ENCODE measurements around the gene SMOC2. TPM values are rescaled to one million over a fixed set of nuclear protein-coding genes. Genes with fewer than 3 reads are reported as not detected.

Gene SMOC2
- total and polyA plus RNA-seq, 2 of the 13 experiments (the other 11 are each of a cell fraction or from before 2014, with no cell fraction given): not detected

DNA sequence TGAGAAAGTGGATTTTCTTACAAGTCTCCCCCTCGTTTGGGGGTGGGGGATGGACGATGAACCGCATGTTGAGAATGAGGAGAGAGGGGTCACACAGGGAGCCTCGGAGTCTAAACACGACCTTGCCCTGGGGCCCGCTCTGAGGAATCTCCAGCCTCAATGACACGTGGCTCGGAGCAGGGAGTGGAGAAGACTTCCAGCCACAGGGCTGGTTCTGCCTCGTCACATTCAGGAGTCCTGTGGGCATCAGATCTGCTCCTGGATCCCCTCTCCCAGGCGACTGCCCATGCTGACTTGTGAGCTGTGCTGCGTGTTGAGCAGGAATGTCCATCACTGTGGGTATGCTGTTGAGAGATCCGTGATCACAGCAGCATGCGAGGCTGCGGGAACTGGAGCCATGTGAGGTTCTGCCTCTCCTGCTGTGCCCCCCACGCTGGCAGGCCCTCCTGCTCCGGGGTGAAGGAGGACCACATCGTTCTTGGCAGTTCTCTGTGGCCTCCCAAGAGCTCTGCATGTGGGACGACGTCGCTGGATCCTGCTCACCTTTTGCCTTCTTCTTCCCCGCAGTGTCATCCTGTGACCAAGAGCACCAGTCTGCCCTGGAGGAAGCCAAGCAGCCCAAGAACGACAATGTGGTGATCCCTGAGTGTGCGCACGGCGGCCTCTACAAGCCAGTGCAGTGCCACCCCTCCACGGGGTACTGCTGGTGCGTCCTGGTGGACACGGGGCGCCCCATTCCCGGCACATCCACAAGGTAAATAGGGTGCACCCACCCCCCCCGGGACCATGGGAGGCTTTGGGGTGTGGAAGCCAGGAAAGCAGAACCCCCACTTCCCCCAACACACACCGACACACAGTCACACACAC is 157.5 kb downstream of the SMOC2 start:
- H3K36me3 ChIP-seq (replicated peaks in 1 of 2; ENCODE audit: control insufficient read depth in 1 of 2, insufficient read depth in 2 of 2, low read length in 2 of 2): no peaks in the 10 kb centered on the region
- no peak overlapping the region for H2AFZ ChIP-seq (ENCODE audit: low read length)
- FAIRE-seq: no peak
- 31% methylated on average over 22 of the region's 32 CpGs for WGBS (ENCODE audit: low lambda C conversion rate)
- intact Hi-C loops (cut with micrococcal nuclease; ENCODE audit: unreplicated experiment): no loop called here
- no peak; the same call in 2 of the 3 replicates for ATAC-seq
- ChIA-PET POLR2A (no interaction called here), CTCF (ENCODE audit: low intra/inter-chr PET ratio, low total read pairs) (no interaction called here)
- BruUV-seq (replicated peaks): no TSS peak
- in situ Hi-C loops (cut with HindIII; ENCODE audit: extremely low pct_ligation_motif_present, low pct_unique_long_range_greater_than_20kb): no loop called here
- H3K27me3 ChIP-seq (ENCODE audit: control insufficient read depth in 1 of 2, insufficient read depth in 2 of 2, low read length in 2 of 2): peaks cover 9 to 43% of the 10 kb centered on the region in 2 experiments
- no peak overlapping the region for H3K9ac ChIP-seq (ENCODE audit: insufficient read depth, low read depth, low read length)
- no peaks in the 10 kb centered on the region for H4K20me1 ChIP-seq (ENCODE audit: insufficient read depth, low read length)
- no peak overlapping the region for H3K4me2 ChIP-seq (ENCODE audit: low read depth, low read length)
- no peak overlapping the region for H3K27ac ChIP-seq (ENCODE audit: extremely low read length, insufficient read depth, low read length)
- no peaks in the 10 kb centered on the region for H3K79me2 ChIP-seq (ENCODE audit: insufficient read depth, low read length)
- H3K4me3 ChIP-seq (replicated peaks in 1 of 3; ENCODE audit: insufficient read depth in 1 of 3, low read depth in 2 of 3, low read length in 3 of 3): no peak overlapping the region
- no peak for DNase-seq (ENCODE audit: low spot score)
- H3K9me3 ChIP-seq (ENCODE audit: low read length): no peaks in the 10 kb centered on the region
- no peaks in the 10 kb centered on the region for H3K4me1 ChIP-seq (ENCODE audit: insufficient read depth, low read length)
- TF ChIP-seq ONECUT2 (CRISPR knock-in tag; IDR thresholded peaks at IDR 0.05) (no peak), HNRNPLL (IDR thresholded peaks at IDR 0.05; ENCODE audit: low read depth, low read length, poor library complexity, severe bottlenecking) (peak; percentile 20)

- H3K27ac ChIP-seq (ENCODE audit: extremely low read length, insufficient read depth, low read length): no peak overlapping the region
- H3K36me3 ChIP-seq (replicated peaks in 1 of 2; ENCODE audit: control insufficient read depth in 1 of 2, insufficient read depth in 2 of 2, low read length in 2 of 2): no peaks in the 10 kb centered on the region
- intact Hi-C loops (cut with micrococcal nuclease; ENCODE audit: unreplicated experiment): no loop called here
- no peak overlapping the region for H3K4me3 ChIP-seq (replicated peaks in 1 of 3; ENCODE audit: insufficient read depth in 1 of 3, low read depth in 2 of 3, low read length in 3 of 3)
- ATAC-seq: no peak
- POLR2A ChIA-PET: no interaction called here
- no peaks in the 10 kb centered on the region for H3K9me3 ChIP-seq (ENCODE audit: low read length)
- no peaks in the 10 kb centered on the region for H4K20me1 ChIP-seq (ENCODE audit: insufficient read depth, low read length)
- in situ Hi-C loops (cut with HindIII; ENCODE audit: extremely low pct_ligation_motif_present, low pct_unique_long_range_greater_than_20kb): no loop called here
- CTCF ChIA-PET (ENCODE audit: low intra/inter-chr PET ratio, low total read pairs): no interaction called here
- H3K4me2 ChIP-seq (ENCODE audit: low read depth, low read length): no peak overlapping the region
- H3K9ac ChIP-seq (ENCODE audit: insufficient read depth, low read depth, low read length): no peak overlapping the region
- no peak for DNase-seq (ENCODE audit: low spot score)
- no peaks in the 10 kb centered on the region for H3K79me2 ChIP-seq (ENCODE audit: insufficient read depth, low read length)
- no TSS peak for BruUV-seq (replicated peaks)
- peaks cover 9 to 49% of the 10 kb centered on the region in 2 experiments for H3K27me3 ChIP-seq (ENCODE audit: control insufficient read depth in 1 of 2, insufficient read depth in 2 of 2, low read length in 2 of 2)
- 38% methylated on average over 4 of the region's 4 CpGs for WGBS (ENCODE audit: low lambda C conversion rate)
- FAIRE-seq: no peak
- no peak overlapping the region for H2AFZ ChIP-seq (ENCODE audit: low read length)
- H3K4me1 ChIP-seq (ENCODE audit: insufficient read depth, low read length): no peaks in the 10 kb centered on the region
- 0 out of 2 replicates have a peak, but pooled peaks have one; percentile 6 for TF ChIP-seq ZBTB40 (IDR thresholded peaks at IDR 0.05)
- no peak for TF ChIP-seq ZBTB40 (CRISPR knock-in tag; IDR thresholded peaks at IDR 0.05)
Measured at GRCh38 chr6:168599118-168599494, 158.1 kb downstream of the SMOC2 start.

Data from HepG2 (cell line).